ENCODE results near the gene PITPNM2. TPM values are rescaled to one million over a fixed set of nuclear protein-coding genes. Genes with fewer than 3 reads are reported as not detected.

The PITPNM2 gene
- polyA plus RNA-seq, 3 donors: 2.9 to 9.2 (median 7.9) TPM

GRCh38 chr12:123131291-123131832 lies 19.5 kb downstream of the PITPNM2 start:
- H3K27ac ChIP-seq (ENCODE audit: low read depth, low read length): no peak overlapping the region
- 92 to 94% (median 92%) methylated on average over 4 of the region's 4 CpGs for WGBS, 3 donors

- no peak overlapping the region for H3K27ac ChIP-seq (ENCODE audit: low read depth, low read length)
- WGBS, 3 donors: 85 to 91% (median 88%) methylated on average over 4 of the region's 4 CpGs
Measured at GRCh38 chr12:123129621-123130020, 21.3 kb downstream of the PITPNM2 start.

- H3K27ac ChIP-seq (ENCODE audit: low read depth, low read length): no peak overlapping the region
- WGBS, 3 donors: 91 to 93% (median 91%) methylated on average over 6 of the region's 6 CpGs
Measured at GRCh38 chr12:123127182-123127495, 23.8 kb downstream of the PITPNM2 start.

- no peak overlapping the region for H3K27ac ChIP-seq (ENCODE audit: low read depth, low read length)
- 59 to 75% (median 62%) methylated on average over 6 of the region's 6 CpGs for WGBS, 3 donors
Measured at GRCh38 chr12:123126294-123127181, 24.4 kb downstream of the PITPNM2 start.

GRCh38 chr12:123122626-123123025 lies 28.3 kb downstream of the PITPNM2 start:
- WGBS, 3 donors: 88 to 92% (median 89%) methylated on average over 3 of the region's 3 CpGs
- no peak overlapping the region for H3K27ac ChIP-seq (ENCODE audit: low read depth, low read length)

DNA sequence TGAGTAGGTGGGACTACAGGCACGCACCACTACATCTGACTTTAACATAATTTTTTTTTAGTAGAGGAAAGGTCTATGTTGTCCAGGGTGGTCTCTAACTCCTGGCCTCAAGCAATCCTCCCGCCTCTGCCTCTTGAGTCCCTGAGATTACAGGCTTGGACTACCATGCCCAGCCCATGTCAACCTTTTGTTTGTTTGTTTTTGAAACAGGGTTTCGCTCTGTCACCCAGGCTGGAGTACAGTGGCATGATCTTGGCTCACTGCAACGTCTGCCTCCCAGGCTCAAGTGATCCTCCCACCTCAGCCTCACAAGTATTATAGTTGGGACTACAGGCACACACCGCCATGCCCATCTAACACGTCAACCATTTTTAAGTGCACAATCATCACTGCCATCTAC lies 29.2 kb downstream of the PITPNM2 start:
- WGBS, 3 donors: 92 to 95% (median 94%) methylated on average over 6 of the region's 6 CpGs
- H3K27ac ChIP-seq (ENCODE audit: low read depth, low read length): no peak overlapping the region

GRCh38 chr12:123120452-123121166 lies 30.3 kb downstream of the PITPNM2 start:
- H3K27ac ChIP-seq (ENCODE audit: low read depth, low read length): no peak overlapping the region
- WGBS, 3 donors: 60 to 83% (median 68%) methylated on average over 3 of the region's 3 CpGs

- H3K27ac ChIP-seq (ENCODE audit: low read depth, low read length): no peak overlapping the region
- 89 to 97% (median 93%) methylated on average over 7 of the region's 7 CpGs for WGBS, 3 donors
Measured at GRCh38 chr12:123119808-123120207, 31.1 kb downstream of the PITPNM2 start.

GRCh38 chr12:123118497-123118896 lies 32.4 kb downstream of the PITPNM2 start:
- WGBS, 3 donors: 72 to 90% (median 83%) methylated on average over 8 of the region's 8 CpGs
- no peak overlapping the region for H3K27ac ChIP-seq (ENCODE audit: low read depth, low read length)

DNA sequence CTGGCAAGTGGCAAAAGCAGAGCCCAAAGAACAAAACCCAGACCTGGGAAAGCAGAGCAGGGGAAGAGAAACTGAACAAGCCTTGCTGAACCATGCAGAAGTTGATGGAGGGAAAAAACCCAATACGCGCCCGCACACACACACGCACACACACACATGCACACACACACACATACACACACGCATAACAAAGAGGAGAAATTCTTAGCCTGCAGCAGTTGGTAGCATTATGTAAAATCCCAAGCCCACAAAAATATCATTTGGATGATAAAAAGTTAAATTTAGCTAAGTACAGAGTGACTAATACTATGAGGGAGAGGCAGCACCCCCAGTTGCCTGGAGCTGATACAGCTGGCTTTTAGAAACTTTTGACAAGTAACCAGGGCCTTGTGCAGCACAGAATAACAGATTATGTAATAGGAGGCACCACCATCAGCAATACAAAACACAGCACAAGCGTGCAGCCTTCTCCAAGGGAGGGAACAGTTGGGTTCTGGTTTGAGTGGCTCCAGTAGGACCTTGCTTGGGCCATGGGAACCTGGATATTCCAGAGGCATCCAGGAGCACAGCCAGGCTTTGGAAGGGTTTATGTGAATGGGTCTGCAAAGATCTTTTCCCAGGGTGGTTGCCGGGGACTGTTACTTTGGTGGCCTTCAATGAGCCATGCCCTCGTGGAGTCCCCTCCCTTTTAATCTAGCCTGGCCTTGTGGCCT lies 35.3 kb downstream of the PITPNM2 start:
- 47 to 67% (median 62%) methylated on average over 8 of the region's 8 CpGs for WGBS, 3 donors

DNA sequence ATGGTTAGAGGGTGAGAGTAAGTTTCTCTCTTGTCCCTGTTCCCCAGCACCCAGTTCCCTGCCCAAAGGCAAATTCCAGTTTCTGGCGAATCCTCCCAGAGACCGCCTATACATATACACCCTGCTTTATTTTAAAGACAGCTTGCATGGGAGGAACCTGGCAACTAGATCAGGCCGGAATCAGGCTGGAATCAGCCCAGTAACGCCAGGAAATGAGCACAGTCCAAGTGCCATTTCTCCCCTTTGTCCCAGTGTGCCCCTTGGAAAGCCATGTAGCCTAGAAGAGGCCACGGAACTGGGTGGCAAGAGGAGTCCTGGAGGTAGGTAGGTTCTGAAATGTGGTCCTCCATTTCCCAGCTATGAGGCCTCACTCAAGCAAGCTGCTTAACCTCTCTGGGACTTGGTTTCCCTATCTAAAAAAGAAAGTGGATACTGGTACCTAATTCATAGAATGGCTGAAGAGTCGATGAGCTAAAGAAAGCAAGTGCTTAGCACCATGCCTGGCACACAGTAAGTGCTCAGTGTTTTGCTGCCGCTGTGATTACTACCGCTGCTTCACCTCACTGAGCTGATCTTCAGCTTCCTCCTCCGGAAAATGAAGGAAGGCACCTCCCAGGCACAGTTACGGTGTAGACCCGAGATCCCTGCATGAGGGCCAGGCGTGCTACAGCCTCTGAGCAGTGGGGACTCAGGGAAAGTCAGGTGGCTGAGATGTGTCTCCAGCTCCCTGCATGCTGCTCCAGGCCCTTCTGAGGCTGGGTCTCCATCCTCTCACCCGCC lies 36.4 kb downstream of the PITPNM2 start:
- no peak overlapping the region for H3K27ac ChIP-seq (ENCODE audit: low read depth, low read length)
- WGBS, 3 donors: 72 to 84% (median 77%) methylated on average over 13 of the region's 13 CpGs

More for the DNA sequence above, 35.3 kb downstream of the PITPNM2 start:
- no peak overlapping the region for H3K27ac ChIP-seq (ENCODE audit: low read depth, low read length)

DNA sequence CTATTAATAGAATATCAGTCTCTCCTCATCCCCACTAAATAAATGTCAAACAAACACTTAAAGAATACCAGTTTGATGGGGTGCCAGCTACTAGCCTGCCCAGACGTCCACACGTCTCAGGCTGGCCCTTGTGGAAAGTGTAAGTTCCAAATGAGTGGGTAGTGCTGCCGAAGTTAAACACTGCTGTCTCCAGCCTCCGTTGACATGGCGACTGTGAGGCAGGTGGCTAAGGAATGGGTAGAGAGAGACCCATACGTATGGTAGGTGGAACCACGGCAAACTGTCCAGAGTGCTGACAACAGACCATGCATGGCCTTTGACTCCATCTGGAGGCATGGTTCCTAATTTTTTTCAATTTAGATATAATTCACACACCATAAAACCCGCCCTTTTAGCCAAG lies 37.9 kb downstream of the PITPNM2 start:
- no peak overlapping the region for H3K27ac ChIP-seq (ENCODE audit: low read depth, low read length)
- 82 to 87% (median 83%) methylated on average over 8 of the region's 8 CpGs for WGBS, 3 donors

DNA sequence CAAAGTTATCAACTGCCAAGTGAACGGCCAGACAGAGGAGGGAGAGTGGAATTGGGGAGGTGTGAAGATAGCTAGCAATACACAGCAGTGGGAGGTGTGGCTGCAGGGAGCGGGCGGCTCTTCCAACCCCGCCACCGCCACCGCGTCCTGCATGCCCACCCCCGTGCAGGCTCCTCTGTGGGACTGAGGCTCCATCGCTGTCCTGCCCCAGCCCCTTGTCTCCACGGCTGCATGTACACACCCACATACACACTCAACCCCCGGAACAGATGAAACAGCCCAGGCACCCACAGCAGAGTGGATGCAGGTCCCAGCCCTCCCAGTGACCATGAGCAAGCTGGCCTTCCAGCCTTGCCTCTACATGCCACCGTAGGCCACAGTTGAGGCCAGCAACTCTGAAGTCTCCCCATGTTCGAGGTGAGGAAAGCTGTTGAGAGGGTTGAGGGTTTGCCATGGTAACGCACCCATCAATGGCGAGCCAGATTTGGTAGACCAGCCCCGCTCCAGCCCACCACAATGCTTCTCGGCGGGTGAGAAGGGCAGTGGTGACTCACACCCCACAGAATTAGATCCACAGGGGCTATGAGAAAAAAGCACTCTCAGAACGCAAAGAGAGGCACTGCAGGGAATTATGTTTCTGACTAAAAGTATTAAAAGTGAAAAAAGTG lies 39.3 kb downstream of the PITPNM2 start:
- H3K27ac ChIP-seq (ENCODE audit: low read depth, low read length): no peak overlapping the region
- 90 to 92% (median 92%) methylated on average over 19 of the region's 19 CpGs for WGBS, 3 donors

- no peak overlapping the region for H3K27ac ChIP-seq (ENCODE audit: low read depth, low read length)
- WGBS, 3 donors: 52 to 77% (median 72%) methylated on average over 3 of the region's 3 CpGs
Measured at GRCh38 chr12:123109319-123109772, 41.5 kb downstream of the PITPNM2 start.

- 86 to 93% (median 90%) methylated on average over 7 of the region's 7 CpGs for WGBS, 3 donors
- no peak overlapping the region for H3K27ac ChIP-seq (ENCODE audit: low read depth, low read length)
Measured at GRCh38 chr12:123108682-123109066, 42.2 kb downstream of the PITPNM2 start.

- H3K27ac ChIP-seq (ENCODE audit: low read depth, low read length): no peak overlapping the region
- 70 to 86% (median 76%) methylated on average over 13 of the region's 13 CpGs for WGBS, 3 donors
Measured at GRCh38 chr12:123107926-123108681, 42.8 kb downstream of the PITPNM2 start.

All from adipose tissue (tissue), 3 donors.